Activated CD4-positive, alpha-beta T cell treated with anti-CD3 and anti-CD28 coated beads, Interleukin-2, amount 50 U/mL, for 4 hours (primary cell): ENCODE results near the gene RFPL1.
A peak's percentile ranks its signal among the peaks of the same experiment; 100 is the strongest.
"Not testable (repeated sequence)": the region's sequence is repeated elsewhere in the genome, so short reads cannot be mapped to it uniquely, and the experiment has no call there.

ENCODE experiments used
- DNase-seq, 2 experiments: peaks; one replicate each; pipeline ENCODE4 v3.0.0-alpha.2; 2020

Gene RFPL1

GRCh38 chr22:29479417-29480261 lies 41.3 kb downstream of the RFPL1 start, which contains the start of gene NEFH:
TSS of gene NEFH (plus strand) at chr22:29480218. CDS start at chr22:29480263, 45 bp downstream.
- no peak for DNase-seq

- DNase-seq, result no peak
Measured at GRCh38 chr22:29480262-29480511, 41.8 kb downstream of the RFPL1 start.

DNA sequence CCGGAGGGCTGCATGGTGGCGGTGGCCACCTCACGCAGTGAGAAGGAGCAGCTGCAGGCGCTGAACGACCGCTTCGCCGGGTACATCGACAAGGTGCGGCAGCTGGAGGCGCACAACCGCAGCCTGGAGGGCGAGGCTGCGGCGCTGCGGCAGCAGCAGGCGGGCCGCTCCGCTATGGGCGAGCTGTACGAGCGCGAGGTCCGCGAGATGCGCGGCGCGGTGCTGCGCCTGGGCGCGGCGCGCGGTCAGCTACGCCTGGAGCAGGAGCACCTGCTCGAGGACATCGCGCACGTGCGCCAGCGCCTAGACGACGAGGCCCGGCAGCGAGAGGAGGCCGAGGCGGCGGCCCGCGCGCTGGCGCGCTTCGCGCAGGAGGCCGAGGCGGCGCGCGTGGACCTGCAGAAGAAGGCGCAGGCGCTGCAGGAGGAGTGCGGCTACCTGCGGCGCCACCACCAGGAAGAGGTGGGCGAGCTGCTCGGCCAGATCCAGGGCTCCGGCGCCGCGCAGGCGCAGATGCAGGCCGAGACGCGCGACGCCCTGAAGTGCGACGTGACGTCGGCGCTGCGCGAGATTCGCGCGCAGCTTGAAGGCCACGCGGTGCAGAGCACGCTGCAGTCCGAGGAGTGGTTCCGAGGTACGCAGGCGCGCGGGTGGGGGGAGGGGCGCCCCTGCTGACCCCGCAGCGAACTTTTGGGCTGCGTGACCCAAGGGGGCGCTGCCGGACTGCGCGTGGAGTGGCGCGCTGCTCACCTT lies 42.3 kb downstream of the RFPL1 start:
- peak in 1 of 2 experiments; percentile 9 for DNase-seq

GRCh38 chr22:29481265-29482000 lies 43.0 kb downstream of the RFPL1 start:
- no peak for DNase-seq

- no peak for DNase-seq
Measured at GRCh38 chr22:29482253-29482652, 43.9 kb downstream of the RFPL1 start.

DNA sequence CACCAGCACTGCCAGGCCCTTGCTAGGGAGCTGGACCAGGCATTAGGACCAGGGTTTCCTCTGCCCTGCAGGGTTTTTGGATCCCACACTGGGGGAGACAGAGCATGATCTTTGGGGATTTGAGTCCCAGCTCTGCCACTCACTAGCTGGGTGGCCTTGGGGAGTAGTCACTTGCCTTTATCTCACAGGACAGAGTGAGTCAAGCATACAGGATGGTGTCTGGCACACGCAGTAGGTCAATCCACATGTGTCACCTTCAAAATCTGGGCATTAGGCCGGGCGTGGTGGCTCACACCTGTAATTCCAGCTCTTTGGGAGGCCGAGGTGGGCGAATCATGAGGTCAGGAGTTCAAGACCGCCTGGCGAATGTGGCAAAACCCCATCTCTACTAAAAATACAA lies 44.3 kb downstream of the RFPL1 start:
- DNase-seq, result no peak

DNA sequence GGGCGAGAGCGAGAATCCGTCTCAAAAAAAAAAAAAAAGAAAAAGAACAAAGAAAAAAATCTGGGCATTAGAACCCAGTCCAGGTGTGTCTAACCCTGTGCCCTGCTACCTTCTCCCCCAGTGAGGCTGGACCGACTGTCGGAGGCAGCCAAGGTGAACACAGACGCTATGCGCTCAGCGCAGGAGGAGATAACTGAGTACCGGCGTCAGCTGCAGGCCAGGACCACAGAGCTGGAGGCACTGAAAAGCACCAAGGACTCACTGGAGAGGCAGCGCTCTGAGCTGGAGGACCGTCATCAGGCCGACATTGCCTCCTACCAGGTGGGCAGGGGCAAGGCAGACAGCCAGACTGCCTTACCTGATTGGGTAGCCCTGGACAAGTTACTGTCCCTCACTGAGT lies 44.9 kb downstream of the RFPL1 start:
- no peak for DNase-seq

- DNase-seq, result no peak
Measured at GRCh38 chr22:29484642-29485041, 46.3 kb downstream of the RFPL1 start.

GRCh38 chr22:29485448-29485847 lies 47.1 kb downstream of the RFPL1 start:
- DNase-seq, result no peak

- DNase-seq, result no peak
Measured at GRCh38 chr22:29487426-29487986, 49.1 kb downstream of the RFPL1 start.

DNA sequence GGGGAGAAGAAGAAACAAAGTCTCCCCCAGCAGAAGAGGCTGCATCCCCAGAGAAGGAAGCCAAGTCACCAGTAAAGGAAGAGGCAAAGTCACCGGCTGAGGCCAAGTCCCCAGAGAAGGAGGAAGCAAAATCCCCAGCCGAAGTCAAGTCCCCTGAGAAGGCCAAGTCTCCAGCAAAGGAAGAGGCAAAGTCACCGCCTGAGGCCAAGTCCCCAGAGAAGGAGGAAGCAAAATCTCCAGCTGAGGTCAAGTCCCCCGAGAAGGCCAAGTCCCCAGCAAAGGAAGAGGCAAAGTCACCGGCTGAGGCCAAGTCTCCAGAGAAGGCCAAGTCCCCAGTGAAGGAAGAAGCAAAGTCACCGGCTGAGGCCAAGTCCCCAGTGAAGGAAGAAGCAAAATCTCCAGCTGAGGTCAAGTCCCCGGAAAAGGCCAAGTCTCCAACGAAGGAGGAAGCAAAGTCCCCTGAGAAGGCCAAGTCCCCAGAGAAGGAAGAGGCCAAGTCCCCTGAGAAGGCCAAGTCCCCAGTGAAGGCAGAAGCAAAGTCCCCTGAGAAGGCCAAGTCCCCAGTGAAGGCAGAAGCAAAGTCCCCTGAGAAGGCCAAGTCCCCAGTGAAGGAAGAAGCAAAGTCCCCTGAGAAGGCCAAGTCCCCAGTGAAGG lies 50.9 kb downstream of the RFPL1 start:
- DNase-seq, result not testable (repeated sequence)

DNA sequence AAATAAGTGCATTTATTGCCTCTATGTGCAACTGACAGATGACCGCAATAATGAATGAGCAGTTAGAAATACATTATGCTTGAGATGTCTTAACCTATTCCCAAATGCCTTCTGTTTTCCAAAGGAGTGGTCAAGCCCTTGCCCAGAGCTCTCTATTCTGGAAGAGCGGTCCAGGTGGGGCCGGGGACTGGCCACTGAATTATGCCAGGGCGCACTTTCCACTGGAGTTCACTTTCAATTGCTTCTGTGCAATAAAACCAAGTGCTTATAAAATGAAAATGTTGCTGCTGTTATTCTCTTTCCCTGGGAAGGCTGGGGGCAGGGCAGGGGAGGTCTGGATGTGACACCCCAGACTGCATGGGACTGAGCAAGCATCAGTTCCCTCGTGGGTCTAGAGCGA lies 52.6 kb downstream of the RFPL1 start:
- DNase-seq, result no peak
